Measurements from ENCODE around the gene NAALADL2.
"Not testable (repeated sequence)": the region's sequence is repeated elsewhere in the genome, so short reads cannot be mapped to it uniquely, and the experiment has no call there.

Gene NAALADL2

DNA sequence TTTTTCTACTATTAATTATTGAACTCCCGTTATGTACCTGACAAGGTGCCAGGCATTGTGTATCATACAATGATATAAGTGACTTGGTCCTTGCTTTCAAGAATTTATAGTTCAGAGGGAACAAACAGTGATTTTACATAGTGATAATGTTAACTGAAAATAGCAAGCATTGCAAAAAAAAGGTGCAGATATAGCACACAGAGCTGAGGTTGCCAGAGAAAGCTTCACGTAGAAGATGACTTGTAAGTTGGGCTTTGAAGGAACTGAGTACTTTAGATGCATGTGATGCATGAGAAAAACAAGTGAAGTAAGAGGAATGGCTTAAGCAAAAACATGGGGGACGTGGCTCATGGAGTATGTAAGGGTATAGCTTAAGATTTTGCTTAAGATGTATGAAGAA, 584.5 kb downstream of the NAALADL2 start:
- DNase-seq, result no peak

DNA sequence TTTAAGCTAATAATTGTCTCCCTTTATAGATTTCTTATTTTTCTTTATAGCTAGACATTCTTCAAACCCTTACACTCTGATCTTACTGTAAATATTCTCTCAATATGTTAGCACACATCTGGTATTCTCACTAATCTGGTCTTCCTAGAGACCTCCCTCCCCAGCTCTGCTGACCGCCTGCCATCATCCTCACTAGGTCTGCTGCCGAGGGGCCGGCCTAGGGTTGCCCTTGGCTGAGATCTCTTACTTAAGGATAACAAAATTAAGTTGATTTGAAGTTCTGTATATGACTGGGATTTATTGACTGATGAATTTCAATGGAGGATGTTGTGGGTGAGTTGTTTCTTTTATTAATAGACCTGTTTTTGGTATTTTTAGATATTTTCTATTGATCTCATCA, 586.6 kb downstream of the NAALADL2 start:
- no peak for DNase-seq

GRCh38 chr3:175447521-175447920, 588.4 kb downstream of the NAALADL2 start:
- DNase-seq, result no peak

DNA sequence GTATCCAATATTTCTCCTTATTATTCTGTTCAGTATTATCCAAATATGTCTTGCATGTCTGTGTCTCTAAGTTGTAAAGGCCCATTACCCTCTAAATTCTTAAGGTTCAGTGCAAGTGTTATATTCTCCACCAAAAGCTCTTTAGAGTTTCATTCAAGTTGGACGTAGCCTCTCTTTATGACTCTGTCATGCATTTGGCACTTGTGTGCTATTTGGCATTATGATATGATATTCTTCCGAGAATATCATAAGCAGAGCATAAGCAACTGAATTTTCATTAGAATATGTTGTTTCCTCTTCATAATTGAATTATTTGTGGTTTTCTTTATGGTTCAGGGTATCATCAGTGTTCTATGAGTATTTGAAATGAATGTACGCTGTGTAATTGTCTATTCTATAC, 594.2 kb downstream of the NAALADL2 start:
- no peak for DNase-seq

GRCh38 chr3:175456466-175456865, 597.3 kb downstream of the NAALADL2 start:
- no peak for DNase-seq

GRCh38 chr3:175457301-175457700, 598.2 kb downstream of the NAALADL2 start:
- no peak for DNase-seq

GRCh38 chr3:175460849-175461399, 601.8 kb downstream of the NAALADL2 start:
- not testable (repeated sequence) for DNase-seq

DNA sequence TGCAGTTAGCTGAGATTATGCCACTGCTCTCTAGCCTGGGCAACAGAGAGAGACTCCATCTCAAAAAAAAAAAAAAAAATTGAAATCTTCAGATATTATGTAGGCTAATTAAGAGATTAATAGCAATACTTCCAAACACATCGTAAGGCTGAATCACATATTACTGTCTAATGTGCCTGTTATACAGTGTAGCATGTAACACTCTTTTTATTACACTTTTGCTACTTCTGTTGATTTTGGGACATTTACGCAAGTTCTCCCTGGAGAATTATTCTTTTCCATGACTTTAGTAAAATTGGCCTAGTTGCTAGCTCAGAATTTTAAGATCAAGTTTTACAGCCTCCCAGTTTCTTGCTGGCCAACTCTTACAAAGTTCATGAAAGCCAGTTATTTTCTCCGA, 605.2 kb downstream of the NAALADL2 start:
- DNase-seq, result no peak

GRCh38 chr3:175469124-175469523, 610.0 kb downstream of the NAALADL2 start:
- DNase-seq, result no peak

DNA sequence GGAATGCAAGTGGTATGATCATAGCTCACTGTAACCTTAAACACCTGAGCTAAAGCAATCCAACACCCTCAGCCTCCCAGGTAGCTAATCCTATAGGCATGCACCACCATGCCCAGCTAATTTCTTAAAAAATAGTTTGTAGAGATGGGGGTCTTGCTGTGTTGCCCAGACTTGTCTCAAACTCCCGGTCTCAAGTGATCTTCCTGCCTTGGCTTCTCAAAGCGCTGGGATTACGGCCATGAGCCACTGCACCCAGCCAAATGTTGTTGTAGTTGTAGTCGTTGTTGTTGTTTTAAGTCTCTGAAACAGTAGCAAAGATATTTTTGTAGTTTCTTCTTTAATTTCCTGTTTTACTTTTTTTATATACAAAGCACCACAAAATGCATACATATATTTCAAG, 616.6 kb downstream of the NAALADL2 start:
- DNase-seq, result no peak

GRCh38 chr3:175476489-175476888, 617.4 kb downstream of the NAALADL2 start:
- DNase-seq, result no peak

- DNase-seq, result no peak
These were observed 618.6 kb downstream of the NAALADL2 start for GRCh38 chr3:175477651-175478224.

- no peak for DNase-seq
These were observed 619.2 kb downstream of the NAALADL2 start for GRCh38 chr3:175478301-175478700.

GRCh38 chr3:175479175-175479574, 620.0 kb downstream of the NAALADL2 start:
- DNase-seq, result no peak

GRCh38 chr3:175479800-175480199, 620.7 kb downstream of the NAALADL2 start:
- no peak for DNase-seq

DNA sequence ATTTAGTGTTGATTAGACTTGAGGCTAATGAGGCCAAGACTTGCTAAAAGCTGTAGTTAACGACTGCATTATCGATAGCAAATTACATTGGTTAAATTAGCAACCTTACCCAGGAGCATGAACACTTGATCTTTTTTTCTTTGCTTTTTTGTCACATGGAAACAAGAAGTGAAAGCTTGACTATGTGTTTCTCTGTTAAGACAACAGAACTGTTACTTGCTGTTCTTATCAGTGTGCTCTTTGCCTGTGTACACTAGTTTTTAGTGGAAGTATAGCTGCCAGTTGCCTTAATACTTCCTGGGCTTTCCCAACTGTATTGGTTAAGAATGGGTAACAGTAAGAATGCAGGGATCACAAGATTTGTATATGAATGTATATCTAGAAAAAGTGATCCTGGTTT, 625.5 kb downstream of the NAALADL2 start:
- no peak for DNase-seq

GRCh38 chr3:175485436-175485835, 626.3 kb downstream of the NAALADL2 start:
- no peak for DNase-seq

GRCh38 chr3:175486255-175486654, 627.1 kb downstream of the NAALADL2 start:
- DNase-seq, result no peak

GRCh38 chr3:175489406-175489805, 630.3 kb downstream of the NAALADL2 start:
- no peak for DNase-seq

GRCh38 chr3:175493301-175493700, 634.2 kb downstream of the NAALADL2 start:
- DNase-seq, result no peak

- DNase-seq, result no peak
These were observed 636.2 kb downstream of the NAALADL2 start for GRCh38 chr3:175495331-175495730.

DNA sequence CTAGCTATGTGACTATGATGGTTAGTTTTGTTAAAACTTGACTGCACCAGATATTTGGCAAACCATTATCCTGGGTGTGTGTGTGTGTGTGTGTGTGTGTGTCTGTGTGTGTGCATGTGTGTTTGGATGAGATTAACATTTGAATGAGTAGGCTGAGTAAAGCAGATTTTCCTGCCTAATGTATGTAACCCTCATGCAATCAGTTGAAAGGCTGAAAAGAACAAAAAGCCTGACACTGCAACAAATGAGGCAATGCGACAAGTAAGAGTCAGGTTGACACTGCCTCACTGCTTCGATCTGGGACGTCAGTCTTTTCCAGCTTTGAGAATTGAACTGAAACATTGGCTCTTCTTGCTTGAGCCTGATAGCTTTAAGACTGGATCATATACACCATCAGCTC, 643.0 kb downstream of the NAALADL2 start:
- no peak for DNase-seq

- no peak for DNase-seq
These were observed 652.2 kb downstream of the NAALADL2 start for GRCh38 chr3:175511219-175511785.

GRCh38 chr3:175512700-175513099, 653.6 kb downstream of the NAALADL2 start:
- DNase-seq, result no peak

GRCh38 chr3:175518459-175518858, 659.3 kb downstream of the NAALADL2 start:
- DNase-seq, result no peak
